Raji (cell line): ENCODE data around the gene MEI1.

Experiments
- POLR2A ChIP-seq: IDR thresholded peaks from 2 replicates; pipeline ENCODE4 v1.6.1; 2011; ENCODE audit warnings: low read depth, low read length, control low read depth; ENCODE audit not compliant: insufficient read depth

MEI1 gene

DNA sequence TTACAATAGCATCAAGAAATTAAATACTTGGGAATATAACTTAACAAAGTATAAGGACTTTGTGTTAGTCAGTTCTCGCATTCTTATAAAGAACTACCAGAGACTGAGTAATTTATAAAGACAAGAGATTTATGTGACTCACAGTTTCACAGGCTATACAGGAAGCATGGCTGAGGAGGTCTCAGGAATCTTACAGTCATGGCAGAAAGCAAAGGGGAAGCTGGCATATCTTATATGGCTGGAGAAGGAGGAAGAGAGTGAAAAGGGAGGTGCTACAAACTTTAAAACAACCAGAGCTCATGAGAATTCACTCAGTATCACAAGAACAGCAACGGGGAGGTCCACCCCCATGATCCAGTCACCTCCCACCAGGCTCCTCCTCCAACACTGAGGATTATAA is 69.1 kb downstream of the MEI1 start:
- TF ChIP-seq POLR2A: no peak

DNA sequence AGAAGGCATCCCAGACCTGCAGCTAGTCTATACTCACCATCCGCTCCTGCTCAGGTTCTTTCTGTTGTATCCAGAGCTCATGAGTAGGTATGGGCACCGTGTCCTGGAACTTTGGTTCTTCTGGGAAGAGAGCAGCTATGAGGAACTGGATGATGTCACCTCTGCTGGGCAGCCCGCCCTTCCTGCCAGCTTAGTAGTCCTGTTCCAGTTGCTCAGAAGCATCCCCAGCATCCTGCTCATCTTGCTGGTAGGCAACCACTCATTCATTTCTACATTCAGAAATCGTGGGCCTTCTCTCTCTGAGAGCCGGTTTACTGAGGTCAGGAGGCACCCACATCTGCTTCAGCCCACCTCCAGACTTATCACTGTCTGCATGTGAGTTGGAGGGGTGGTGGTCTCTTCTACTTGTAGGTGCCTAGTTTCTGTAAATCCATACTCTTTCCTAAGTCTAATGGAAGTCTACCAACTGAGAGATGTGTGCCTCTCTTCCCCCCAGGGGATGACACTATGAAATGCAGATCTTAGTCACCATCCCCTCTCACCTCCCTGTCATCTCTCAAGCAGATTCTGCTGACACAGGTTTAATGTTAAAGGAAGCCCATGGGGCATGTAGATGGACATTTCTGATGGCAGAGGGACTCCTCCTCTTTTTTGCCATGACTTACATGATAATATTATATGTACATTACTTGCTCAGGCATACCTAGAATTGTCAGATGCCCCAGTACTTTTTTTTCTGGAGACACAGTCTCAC is 71.6 kb downstream of the MEI1 start:
- TF ChIP-seq POLR2A: no peak

DNA sequence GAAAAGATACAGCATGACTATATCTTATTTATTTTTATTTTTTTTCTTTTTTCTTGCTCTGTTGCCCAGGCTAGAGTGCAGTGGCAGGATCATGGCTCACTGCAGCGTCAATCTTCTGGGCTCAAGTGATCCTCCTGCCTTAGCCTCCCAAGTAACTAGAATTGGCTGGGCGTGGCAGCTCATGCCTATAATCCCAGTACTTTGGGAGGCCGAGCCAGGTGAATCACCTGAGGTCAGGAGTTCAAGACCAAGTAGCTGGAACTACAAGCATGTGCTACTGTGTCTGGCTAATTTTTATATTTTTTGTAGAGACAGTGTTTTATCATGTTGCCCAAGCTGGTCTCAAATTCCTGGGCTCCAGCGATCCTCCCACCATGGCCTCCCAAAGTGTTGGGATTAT is 72.9 kb downstream of the MEI1 start:
- no peak for TF ChIP-seq POLR2A

DNA sequence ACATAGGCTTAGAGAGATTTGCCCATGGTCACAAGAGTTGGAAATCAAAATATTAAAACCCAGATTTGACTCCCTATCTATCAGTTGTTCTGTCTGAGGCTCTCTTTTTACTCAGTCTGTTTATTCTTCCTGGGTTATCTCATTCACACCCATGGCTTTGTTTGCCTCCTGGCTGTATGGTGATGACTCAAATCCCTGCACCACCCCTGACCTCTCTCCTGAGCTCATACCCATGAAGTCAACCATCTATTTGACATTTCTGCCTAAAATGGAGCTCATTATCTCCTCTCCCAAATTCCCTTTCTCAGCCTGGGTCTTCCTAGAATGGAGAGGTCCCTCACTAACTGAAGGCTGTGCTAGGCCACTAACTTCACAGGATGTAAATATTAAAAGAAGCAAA is 73.3 kb downstream of the MEI1 start:
- TF ChIP-seq POLR2A: no peak

DNA sequence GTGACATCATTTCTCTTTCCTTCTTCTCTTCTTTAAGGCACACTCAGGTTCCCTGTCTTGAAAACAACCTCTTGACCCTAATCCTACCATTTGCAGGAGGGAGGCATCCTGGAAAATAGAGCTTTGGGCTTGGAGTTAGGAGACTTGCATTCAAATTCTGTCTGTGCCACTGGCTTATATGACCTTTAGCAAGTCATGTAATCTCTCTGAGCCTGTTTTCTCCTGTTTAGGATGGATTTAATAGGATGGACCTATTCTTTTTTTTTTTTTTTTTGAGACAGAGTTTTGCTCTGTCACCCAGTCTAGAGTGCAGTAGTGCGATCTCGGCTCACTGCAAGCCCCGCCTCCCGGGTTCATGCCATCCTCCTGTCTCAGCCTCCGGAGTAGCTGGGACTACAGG is 76.0 kb downstream of the MEI1 start:
- no peak for TF ChIP-seq POLR2A

DNA sequence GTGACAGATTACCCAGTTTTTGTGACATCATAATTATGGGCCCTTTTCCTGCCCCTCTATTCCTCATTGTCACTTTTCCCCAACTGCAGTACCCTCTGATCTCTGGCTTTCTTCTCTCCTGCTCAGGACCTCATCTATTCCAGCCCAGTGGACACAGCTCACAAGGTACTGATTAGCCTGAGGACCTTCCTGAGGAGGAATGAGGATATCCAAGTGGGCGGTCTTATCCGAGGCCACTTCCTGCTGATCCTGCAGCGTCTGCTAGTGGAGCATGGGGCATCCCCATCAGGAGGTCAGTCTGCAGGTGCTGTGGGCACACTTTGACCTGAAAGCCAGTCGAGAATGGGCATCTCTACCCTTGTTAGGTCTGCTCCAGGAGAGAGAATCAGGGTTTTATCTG is 76.7 kb downstream of the MEI1 start:
- TF ChIP-seq POLR2A: no peak

DNA sequence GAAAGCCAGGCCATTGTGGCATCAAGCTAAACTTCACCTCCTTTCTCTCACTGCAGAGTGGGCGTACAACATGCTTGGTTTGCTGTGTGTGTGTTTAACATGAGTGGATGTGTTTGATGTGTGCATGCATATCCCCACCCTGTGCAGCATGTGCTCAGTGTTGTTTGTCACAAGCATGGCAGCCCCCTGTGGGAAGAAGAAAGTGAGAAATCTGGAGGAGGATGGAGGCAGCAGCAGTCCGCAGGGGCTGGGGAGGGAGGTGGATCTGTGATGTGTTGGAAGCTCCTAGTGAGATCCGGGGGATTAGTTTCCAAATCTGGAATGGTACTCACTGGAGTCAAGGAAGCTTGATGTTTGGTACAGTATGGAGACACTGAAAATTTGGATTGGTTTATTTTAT is 77.1 kb downstream of the MEI1 start:
- TF ChIP-seq POLR2A: no peak

DNA sequence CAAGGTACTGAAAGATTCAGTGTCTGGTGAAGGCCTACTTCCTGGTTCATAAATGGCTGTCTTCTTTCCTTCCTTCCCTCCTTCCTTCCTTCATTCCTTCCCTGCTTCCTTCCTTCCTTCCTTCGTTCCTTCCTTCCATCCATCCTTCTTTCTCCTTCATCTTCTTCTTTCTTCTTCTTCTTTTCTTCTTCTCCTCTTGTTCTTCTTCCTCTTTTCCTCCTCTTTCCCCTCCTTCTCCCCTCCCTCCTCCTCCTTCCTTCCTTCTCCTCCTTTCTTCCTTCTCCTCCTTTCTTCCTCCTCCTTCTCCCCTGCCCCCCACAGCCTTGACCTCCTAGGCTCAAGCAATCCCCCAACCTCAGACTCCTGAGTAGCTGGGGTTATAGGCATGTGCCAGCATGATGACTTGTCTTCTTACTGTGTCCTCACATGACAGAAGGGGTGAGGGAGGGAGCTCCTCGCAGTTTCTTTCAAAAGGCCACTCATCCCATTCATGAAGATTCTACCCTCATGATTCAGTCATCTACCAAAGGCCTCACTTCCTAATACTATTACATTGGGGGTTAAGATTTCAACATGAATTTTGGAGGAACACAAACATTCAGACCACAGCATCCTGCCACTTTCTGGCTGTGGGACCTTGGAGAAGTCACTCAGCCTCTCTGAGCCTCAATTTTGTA is 78.6 kb downstream of the MEI1 start:
- no peak for TF ChIP-seq POLR2A

DNA sequence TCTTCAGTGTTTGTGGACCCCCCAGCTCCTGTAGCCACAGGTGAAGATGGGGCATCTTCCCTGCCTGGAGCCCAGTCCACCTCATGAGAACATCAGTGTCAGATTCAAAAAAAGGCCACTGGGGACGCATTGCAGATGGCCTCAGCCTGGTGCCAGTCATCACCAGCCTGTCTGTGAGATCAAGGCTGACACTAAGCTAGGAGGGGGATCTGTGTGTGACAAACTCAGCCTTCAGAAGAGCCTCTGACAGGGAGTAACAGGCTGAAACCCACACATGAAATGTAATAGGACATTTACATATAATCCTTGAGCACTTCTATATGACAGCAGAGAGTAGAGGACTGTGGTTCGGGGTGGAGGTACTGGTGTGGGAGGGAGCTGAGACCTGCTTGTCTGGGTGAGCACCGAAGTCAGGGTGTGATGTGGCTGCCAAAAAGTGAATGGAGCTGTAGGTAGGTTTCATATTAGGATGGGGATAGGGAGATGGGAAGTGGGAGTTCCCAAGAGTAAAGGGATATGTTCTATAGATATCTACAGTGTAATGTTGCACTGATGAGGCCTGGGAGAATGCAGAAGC is 80.7 kb downstream of the MEI1 start:
- TF ChIP-seq POLR2A: no peak

DNA sequence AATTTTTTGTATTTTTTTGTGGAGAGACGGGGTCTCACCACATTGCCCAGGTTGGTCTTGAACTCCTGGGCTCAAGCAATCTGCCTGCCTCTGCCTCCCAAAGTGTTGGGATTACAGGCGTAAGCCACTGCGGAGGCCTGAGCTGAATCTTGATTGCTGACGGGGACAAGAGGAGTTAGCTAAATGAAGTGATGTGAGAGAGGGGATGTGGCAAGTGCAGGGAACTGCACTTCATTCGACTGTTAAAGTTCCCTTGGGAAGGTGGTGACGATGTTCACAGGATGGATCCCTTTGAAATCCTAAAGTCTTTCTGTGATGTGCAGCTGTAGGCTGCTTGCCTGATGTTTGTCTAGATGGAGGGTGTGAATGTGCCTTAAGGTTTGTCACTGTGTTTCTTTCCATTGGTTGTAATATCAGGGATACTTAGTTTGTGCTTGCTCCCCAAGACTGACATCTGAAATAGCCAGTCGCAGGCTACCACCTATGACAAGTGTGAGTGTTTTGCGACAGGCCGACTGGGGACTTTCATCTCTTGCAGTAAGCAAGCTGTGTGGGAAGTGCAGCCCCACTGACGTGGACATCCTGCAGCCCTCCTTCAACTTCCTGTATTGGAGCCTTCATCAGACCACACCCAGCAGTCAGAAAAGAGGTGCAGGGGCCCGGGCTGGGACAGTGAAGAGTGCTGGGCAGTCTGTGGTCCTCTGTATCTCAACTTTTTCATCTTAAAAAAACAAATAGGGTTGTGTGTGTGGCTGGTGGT is 81.6 kb downstream of the MEI1 start:
- peak; percentile 56 for TF ChIP-seq POLR2A

DNA sequence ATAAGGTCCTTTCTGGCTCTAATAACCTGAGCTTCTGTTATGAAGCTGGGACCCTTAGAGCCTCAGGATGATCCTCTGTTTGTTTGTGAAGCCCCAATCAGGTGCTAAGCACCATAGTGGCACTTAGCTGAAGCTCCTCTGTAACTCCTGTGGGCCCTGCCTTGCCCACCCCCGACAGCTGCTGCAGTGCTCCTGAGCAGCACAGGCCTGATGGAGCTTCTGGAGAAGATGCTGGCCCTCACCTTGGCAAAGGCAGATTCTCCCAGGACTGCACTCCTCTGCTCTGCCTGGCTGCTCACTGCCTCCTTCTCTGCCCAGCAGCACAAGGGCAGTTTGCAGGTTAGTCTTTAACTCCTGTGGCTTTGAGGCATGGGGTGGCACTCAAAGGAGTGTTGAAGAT is 82.2 kb downstream of the MEI1 start:
- TF ChIP-seq POLR2A: no peak

DNA sequence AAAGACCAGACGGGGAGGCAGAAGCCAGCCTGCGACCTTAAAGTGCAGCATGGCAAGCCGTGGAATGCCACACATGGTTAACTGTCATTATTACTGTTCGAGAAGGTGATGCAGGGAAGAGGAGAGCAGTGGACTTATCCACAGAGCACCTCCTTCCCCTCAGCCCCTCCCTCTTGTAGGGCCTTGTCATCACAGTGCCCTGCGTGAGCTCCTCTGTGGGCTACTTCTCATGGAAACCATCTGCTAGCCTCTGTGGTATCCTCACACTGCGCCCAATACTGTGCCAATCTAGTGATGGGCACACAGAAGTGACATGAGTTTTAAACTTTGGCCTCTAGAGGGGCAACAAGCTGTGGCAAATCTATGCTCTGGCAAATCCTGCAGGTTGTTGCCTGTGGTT is 83.0 kb downstream of the MEI1 start:
- no peak for TF ChIP-seq POLR2A

DNA sequence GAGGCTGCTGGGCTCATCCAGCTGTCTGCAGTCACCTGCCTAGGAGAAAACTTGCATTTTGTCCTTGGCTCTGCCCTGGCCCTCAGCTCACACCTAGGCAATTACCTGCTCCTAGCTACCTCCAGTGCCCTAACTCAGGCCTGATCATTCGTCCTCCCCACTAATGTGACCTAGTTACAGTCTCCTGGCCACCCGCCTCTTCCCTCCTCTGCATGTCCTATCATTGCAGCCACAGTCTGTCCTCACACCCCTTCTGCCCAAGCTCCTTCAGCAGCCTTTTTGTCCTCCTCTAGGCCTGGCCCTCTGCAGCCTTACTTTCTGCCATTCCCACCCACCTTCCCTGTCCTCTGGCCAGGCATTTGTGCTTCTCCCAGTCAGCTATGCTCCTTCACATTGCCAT is 83.4 kb downstream of the MEI1 start:
- TF ChIP-seq POLR2A: no peak

DNA sequence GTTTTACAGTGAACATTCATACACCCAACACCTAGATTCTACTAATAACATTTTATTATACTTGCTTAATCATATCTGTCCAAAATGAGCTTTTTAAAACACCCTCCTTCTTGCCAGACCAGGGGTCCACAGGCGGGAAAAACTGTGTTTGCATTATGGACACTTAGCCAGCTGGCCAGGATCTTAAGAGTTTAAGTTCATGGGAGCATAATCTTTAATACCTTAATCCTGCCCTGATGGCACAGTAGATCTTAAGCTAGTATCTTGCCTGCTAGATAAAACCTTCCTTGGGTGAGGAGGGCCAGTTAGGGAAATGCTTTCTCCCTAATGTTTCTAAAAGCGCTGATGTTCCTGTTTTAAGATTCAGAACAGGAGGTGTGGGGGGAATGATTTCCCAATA is 88.0 kb downstream of the MEI1 start:
- no peak for TF ChIP-seq POLR2A

DNA sequence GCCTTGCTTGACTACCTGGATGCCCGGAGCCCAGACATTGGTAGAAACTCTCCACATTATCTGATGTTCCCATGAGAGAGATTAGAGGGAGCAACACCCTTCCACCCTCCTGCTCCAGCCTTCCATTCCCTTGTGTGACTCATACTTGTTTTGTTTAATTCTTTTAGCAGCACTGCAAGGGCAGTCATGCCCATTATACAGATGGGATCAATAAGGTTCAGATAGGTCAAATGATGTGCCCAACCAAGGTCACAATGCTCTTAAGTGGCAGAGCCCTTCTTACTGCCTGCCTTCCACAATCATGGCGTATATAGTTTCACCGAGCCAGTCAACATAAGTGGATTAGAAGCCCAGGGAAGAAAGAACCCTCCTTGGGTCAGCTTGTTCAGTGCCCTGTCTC is 94.6 kb downstream of the MEI1 start:
- TF ChIP-seq POLR2A: no peak

DNA sequence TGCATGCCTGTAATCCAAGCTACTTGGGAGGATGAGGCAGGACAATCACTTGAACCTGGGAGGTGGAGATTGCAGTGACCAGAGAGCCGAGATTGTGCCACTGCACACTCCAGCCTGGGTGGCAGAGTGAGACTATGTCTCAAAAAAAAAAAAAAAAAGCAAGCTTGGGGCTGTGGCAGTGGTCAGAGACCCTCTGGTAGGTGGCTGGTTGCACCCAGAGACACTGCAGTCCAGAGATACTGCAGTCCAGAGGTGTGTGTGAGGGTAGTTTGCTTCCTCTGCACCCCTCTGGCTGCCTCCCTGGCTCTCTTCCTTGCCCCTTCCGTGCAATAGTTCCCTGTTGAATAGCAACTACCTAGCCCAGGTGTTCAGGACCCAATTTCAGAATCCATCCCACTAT is 99.4 kb downstream of the MEI1 start:
- no peak for TF ChIP-seq POLR2A
